UCSD-AML1 (cell line): ENCODE data around the gene CCDC93.

Source experiments
- DNase-seq: peaks from one replicate; lab custom pipeline; 2025; ENCODE audit not compliant: unreplicated experiment; lab: John Stamatoyannopoulos, UW

The CCDC93 gene

GRCh38 chr2:117994729-117995128 lies 19.1 kb downstream of the CCDC93 start:
- no peak for DNase-seq

GRCh38 chr2:117989854-117990438 lies 23.9 kb downstream of the CCDC93 start:
- DNase-seq: no peak

GRCh38 chr2:117987121-117987520 lies 26.7 kb downstream of the CCDC93 start:
- DNase-seq: no peak

GRCh38 chr2:117985092-117985491 lies 28.8 kb downstream of the CCDC93 start:
- no peak for DNase-seq

- no peak for DNase-seq
Measured at GRCh38 chr2:117984208-117984607, 29.7 kb downstream of the CCDC93 start.

GRCh38 chr2:117983040-117983439 lies 30.8 kb downstream of the CCDC93 start:
- no peak for DNase-seq

GRCh38 chr2:117982376-117983033 lies 31.4 kb downstream of the CCDC93 start:
- no peak for DNase-seq

- no peak for DNase-seq
Measured at GRCh38 chr2:117981810-117982209, 32.1 kb downstream of the CCDC93 start.

GRCh38 chr2:117980783-117981676 lies 32.8 kb downstream of the CCDC93 start:
- DNase-seq: no peak

- peak; percentile 13 for DNase-seq
Measured at GRCh38 chr2:117979911-117980701, 33.8 kb downstream of the CCDC93 start.

GRCh38 chr2:117977696-117978095 lies 36.2 kb downstream of the CCDC93 start:
- no peak for DNase-seq

GRCh38 chr2:117976581-117976980 lies 37.3 kb downstream of the CCDC93 start:
- DNase-seq: no peak

GRCh38 chr2:117973498-117974082 lies 40.3 kb downstream of the CCDC93 start:
- no peak for DNase-seq

GRCh38 chr2:117972476-117973123 lies 41.3 kb downstream of the CCDC93 start:
- no peak for DNase-seq

GRCh38 chr2:117968722-117969121 lies 45.1 kb downstream of the CCDC93 start:
- no peak for DNase-seq

GRCh38 chr2:117967977-117968718 lies 45.7 kb downstream of the CCDC93 start:
- no peak for DNase-seq

GRCh38 chr2:117963446-117963845 lies 50.4 kb downstream of the CCDC93 start:
- no peak for DNase-seq

GRCh38 chr2:117961201-117961600 lies 52.7 kb downstream of the CCDC93 start:
- no peak for DNase-seq

- no peak for DNase-seq
Measured at GRCh38 chr2:117960231-117960630, 53.6 kb downstream of the CCDC93 start.

GRCh38 chr2:117958186-117958585 lies 55.7 kb downstream of the CCDC93 start:
- DNase-seq: no peak
